ENCODE measurements around the gene CYP27B1. TPM values are rescaled to one million over a fixed set of nuclear protein-coding genes. Genes with fewer than 3 reads are reported as not detected.

Gene CYP27B1
- total and polyA plus RNA-seq, 2 donors (not counting 3 experiments of a cell fraction or from before 2014, with no cell fraction given) = 0.62 to 2.7 TPM

DNA sequence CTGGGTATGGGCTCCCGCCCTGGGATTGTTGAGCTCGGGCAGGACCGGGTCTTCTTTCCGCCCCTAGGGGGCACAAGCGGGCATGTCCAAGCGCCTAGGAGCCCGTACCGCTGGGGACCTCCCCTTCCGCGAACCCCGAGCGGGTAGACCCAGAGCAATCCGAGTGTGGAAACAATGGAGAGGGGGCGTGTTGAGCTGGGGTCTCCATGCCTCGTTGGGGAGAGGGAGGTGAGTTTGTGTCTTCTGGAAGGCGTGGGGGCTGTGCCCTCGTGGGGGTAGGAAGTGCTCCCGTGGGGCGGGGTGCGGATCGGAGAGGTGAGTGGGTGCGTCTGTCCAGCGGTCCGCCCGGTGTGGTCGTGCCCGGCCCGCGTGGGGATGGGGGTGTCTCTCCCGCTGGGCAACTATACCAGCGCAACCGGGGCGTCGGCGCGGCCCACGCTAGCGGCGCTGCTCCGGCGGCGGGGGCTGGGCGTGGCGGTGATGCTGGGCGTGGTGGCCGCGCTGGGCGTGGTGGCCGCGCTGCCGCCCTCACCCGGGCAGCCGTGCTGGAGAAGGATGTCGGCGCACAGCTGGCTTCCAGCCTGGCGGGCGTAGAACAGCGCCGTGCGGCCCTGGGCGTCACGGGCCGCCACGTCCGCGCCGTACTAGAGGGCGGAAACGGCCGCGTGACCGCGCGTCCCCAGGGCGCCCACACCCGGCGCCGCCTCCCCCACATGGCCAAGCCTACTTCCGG, 40.6 kb downstream of the CYP27B1 start:
- dilution Hi-C loops (cut with MboI; ENCODE audit: extremely low pct_ligation_motif_present, low sequenced_read_pairs) (no loop called here), intact Hi-C loops (cut with micrococcal nuclease) (loop anchor here (1.0 kb wide), 4 partner anchors 26 to 179 kb away; partner anchors contain the start of genes CDK4, EEF1AKMT3, METTL1 and OS9)
- H3K9me1 ChIP-seq (replicated peaks; ENCODE audit: control insufficient read depth, extremely low read depth, insufficient read depth, low read length) = no peaks in the 10 kb centered on the region
- POLR2A ChIA-PET = interaction anchor here (0.6 kb wide), 1 partner anchor 29 kb away, joined by 3 read pairs; no protein-coding TSS in a partner anchor
- peaks cover 2 to 8% of the 10 kb centered on the region in 2 experiments for H3K27me3 ChIP-seq (ENCODE audit: control insufficient read depth in 2 of 2, insufficient read depth in 2 of 2, low read length in 2 of 2)
- H3K4me3 ChIP-seq (replicated peaks in 1 of 3; ENCODE audit: insufficient read depth in 1 of 3, low read depth in 1 of 3, low read length in 3 of 3) = peak overlapping the region; percentile 62 to 64 (median 62)
- no peaks in the 10 kb centered on the region for H4K20me1 ChIP-seq (replicated peaks; ENCODE audit: control insufficient read depth, extremely low read depth, insufficient read depth, low read length)
- H3K27ac ChIP-seq (ENCODE audit: insufficient read depth, low read depth, low read length) = peak overlapping the region; percentile 23
- no TSS peak for BruUV-seq (replicated peaks)
- TF ChIP-seq, protein P1, sequence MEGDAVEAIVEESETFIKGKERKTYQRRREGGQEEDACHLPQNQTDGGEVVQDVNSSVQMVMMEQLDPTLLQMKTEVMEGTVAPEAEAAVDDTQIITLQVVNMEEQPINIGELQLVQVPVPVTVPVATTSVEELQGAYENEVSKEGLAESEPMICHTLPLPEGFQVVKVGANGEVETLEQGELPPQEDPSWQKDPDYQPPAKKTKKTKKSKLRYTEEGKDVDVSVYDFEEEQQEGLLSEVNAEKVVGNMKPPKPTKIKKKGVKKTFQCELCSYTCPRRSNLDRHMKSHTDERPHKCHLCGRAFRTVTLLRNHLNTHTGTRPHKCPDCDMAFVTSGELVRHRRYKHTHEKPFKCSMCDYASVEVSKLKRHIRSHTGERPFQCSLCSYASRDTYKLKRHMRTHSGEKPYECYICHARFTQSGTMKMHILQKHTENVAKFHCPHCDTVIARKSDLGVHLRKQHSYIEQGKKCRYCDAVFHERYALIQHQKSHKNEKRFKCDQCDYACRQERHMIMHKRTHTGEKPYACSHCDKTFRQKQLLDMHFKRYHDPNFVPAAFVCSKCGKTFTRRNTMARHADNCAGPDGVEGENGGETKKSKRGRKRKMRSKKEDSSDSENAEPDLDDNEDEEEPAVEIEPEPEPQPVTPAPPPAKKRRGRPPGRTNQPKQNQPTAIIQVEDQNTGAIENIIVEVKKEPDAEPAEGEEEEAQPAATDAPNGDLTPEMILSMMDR (IDR thresholded peaks at IDR 0.05; ENCODE audit: extremely low read depth in 1 of 2, insufficient read depth in 1 of 2, low read depth in 1 of 2, low read length in 2 of 2) = peak; percentile 88 to 97
- TF ChIP-seq POLR2AphosphoS5 (IDR thresholded peaks at IDR 0.05; ENCODE audit: insufficient read depth, low read depth, low read length) (peak; percentile 57), POLR2A (IDR thresholded peaks at IDR 0.05; ENCODE audit: low read depth, low read length) (peak; percentile 79)
- TF ChIP-seq, protein P2, sequence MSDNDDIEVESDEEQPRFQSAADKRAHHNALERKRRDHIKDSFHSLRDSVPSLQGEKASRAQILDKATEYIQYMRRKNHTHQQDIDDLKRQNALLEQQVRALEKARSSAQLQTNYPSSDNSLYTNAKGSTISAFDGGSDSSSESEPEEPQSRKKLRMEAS (IDR thresholded peaks at IDR 0.05; ENCODE audit: insufficient read depth, insufficient read length) = no peak
- CTCF ChIA-PET = interaction anchor here (0.5 to 4.6 kb wide), 20 partner anchors 10 to 143 kb away, joined by 3 to 48 read pairs (median 6); partner anchors contain the start of genes AGAP2, ARHGEF25, CDK4 and CYP27B1
- peak; percentile 87 for FAIRE-seq
- H3K4me2 ChIP-seq (ENCODE audit: insufficient read depth, low read length) = peak overlapping the region; percentile 54
- H3K36me3 ChIP-seq (ENCODE audit: control insufficient read depth in 2 of 2, extremely low read depth in 1 of 2, insufficient read depth in 2 of 2, low read length in 2 of 2) = no peaks in the 10 kb centered on the region
- peak overlapping the region; percentile 96 for H2AFZ ChIP-seq (ENCODE audit: low read depth, low read length)
- H3K9me3 ChIP-seq (replicated peaks; ENCODE audit: control insufficient read depth, insufficient read depth, low read length) = no peaks in the 10 kb centered on the region
- no peaks in the 10 kb centered on the region for H3K79me2 ChIP-seq (ENCODE audit: control insufficient read depth, insufficient read depth, low read length)
- peaks cover 7% of the 10 kb centered on the region for H3K4me1 ChIP-seq (ENCODE audit: control insufficient read depth, extremely low read depth, insufficient read depth, low read length)
- peak overlapping the region; percentile 61 for H3K9ac ChIP-seq (replicated peaks; ENCODE audit: extremely low read depth, insufficient read depth, low read length)
- DNase-seq (ENCODE audit: low read depth, low spot score) = peak; percentile 74

All from endothelial cell of umbilical vein (primary cell).